Measurements from ENCODE around the gene RFTN1.

Gene RFTN1

DNA sequence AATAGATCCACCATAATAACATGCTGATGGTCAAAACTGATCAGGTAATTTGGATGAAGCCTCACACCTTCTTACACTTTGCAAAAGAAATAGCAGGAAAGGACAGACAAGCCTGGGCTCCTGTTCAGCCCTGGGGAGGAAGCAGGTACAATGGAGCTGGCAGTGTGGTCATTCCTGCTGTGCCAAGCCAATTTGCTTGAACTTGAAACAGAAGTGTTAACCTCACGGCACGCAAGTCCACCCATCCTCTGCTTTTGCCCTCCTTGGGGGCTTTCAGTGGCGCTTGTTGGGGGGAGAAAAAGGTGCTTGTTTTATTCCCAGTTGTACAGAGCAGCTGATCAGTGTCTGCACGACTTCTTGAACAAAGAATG lies 36.8 kb upstream of the RFTN1 start:
- no peak overlapping the region for H3K4me3 ChIP-seq (ENCODE audit: low read depth, low read length)
- TF ChIP-seq, protein P1, sequence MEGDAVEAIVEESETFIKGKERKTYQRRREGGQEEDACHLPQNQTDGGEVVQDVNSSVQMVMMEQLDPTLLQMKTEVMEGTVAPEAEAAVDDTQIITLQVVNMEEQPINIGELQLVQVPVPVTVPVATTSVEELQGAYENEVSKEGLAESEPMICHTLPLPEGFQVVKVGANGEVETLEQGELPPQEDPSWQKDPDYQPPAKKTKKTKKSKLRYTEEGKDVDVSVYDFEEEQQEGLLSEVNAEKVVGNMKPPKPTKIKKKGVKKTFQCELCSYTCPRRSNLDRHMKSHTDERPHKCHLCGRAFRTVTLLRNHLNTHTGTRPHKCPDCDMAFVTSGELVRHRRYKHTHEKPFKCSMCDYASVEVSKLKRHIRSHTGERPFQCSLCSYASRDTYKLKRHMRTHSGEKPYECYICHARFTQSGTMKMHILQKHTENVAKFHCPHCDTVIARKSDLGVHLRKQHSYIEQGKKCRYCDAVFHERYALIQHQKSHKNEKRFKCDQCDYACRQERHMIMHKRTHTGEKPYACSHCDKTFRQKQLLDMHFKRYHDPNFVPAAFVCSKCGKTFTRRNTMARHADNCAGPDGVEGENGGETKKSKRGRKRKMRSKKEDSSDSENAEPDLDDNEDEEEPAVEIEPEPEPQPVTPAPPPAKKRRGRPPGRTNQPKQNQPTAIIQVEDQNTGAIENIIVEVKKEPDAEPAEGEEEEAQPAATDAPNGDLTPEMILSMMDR (IDR thresholded peaks at IDR 0.05; ENCODE audit: low read depth, low read length): no peak

DNA sequence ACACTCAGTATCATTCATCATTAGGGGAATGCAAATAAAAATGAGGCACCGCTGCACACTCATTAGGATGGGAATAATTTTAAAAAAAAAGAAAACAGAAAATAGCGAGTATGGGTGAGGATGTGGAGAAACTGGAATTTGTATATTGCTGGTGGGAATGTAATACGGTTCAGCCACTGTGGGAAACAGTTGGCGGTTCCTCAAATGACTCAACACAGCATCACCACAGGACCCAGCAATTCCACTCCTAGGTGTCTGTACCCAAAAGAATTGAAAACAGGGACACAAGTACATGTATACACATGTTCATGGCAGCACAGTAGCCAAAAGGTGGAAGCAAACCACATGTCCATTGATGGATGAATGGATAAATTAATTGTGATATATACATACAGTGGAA lies 35.2 kb upstream of the RFTN1 start:
- TF ChIP-seq, protein P1 (IDR thresholded peaks at IDR 0.05; ENCODE audit: low read depth, low read length): no peak
- H3K4me3 ChIP-seq (ENCODE audit: low read depth, low read length): no peak overlapping the region

- TF ChIP-seq, protein P1 (IDR thresholded peaks at IDR 0.05; ENCODE audit: low read depth, low read length): no peak
- no peak overlapping the region for H3K4me3 ChIP-seq (ENCODE audit: low read depth, low read length)
Observed at GRCh38 chr3:16547561-16548357, 34.3 kb upstream of the RFTN1 start.

DNA sequence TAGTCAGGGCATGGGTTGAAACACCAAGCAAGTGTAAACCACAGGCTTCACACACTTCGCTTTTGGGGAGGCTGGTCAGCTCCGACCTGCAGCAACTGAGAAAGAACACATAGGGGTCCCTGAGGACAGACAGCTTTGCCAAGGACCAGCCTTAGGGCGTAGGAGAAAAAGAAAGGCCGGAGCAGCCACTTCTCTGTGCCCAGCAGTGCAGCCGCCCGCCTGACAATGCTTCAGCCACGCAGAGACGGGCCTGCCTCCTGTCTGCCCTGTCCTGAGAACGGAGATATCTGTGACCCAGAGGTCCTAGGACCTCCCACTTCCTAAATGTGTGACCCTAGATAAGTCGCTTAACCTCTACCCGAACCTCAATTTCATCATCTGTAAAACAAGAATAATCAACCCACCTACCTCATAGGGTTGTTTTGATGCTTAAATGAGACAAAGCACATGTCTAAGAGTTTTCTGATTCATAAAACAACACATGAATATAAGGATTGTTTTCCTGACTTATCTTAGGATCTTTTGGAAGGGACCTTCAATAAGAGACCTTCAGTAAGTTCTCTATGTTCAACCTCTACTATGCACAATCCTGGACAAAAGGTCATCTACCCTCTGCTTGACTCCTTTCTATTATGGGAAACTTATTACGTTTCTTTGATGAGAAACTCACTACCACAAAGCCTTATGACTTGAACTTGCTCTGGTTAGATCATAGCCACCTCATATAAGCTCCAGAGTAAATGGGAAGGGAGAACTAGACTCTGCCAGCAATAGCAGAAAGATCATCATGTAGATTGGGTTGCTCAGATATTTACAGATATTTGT lies 32.9 kb upstream of the RFTN1 start:
- TF ChIP-seq, protein P1 (IDR thresholded peaks at IDR 0.05; ENCODE audit: low read depth, low read length): no peak
- H3K4me3 ChIP-seq (ENCODE audit: low read depth, low read length): no peak overlapping the region

GRCh38 chr3:16545413-16546185 lies 32.1 kb upstream of the RFTN1 start:
- TF ChIP-seq, protein P1 (IDR thresholded peaks at IDR 0.05; ENCODE audit: low read depth, low read length): no peak

DNA sequence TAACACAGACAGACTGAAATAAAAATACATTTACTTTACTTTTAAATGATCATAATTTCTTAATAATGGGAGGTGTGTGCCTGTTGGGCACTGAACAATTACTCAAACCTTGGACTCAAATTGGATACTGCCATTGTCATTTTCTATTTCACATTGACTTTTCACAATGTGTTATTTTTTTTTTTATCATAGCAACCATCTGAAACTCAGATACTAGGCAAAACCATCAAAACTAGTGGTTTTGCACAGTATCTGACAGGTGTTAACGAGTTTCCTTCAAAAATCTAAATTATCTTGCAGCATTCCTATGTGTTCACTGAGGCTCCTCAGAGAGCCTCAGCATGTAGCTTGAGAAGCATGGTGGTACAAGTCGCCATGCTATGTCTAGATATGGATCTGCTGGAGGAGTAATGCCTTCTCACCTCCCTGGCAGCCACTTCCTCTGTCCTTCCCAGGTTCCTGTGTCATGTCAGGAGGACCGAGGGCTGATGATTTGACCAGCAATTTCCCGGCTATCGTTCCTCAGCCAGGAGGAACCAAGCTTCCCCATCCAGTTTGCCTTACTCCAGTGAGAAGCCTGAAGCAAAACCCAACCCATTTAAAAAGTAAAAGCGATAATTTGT lies 29.9 kb upstream of the RFTN1 start:
- H3K4me3 ChIP-seq (ENCODE audit: low read depth, low read length): no peak overlapping the region
- TF ChIP-seq, protein P1 (IDR thresholded peaks at IDR 0.05; ENCODE audit: low read depth, low read length): no peak

More at GRCh38 chr3:16545413-16546185, 32.1 kb upstream of the RFTN1 start:
- H3K4me3 ChIP-seq (ENCODE audit: low read depth, low read length): no peak overlapping the region

Data from WI38 (cell line).